SK-MEL-5 (cell line): ENCODE results near the gene KIF20B. TPM values are rescaled to one million over a fixed set of nuclear protein-coding genes. Genes with fewer than 3 reads are reported as not detected.
A peak's percentile ranks its signal among the peaks of the same experiment; 100 is the strongest.

Experiments
- DNase-seq: peaks from one replicate; pipeline ENCODE4 v3.0.0-alpha.2; 2016; ENCODE audit warnings: low read depth, low spot score
- in situ Hi-C: cut with HindIII; loops from 2 replicates; pipeline ENCODE4 v1.10.0; 2016; ENCODE audit warnings: low sequenced_read_pairs, high pct_unique_total_duplicates, low pct_unique_long_range_greater_than_20kb
- total RNA-seq: library from RNA; depleted of rRNA; stranded (reverse); fragments of >200 nt; shearing (Covaris generic); gene quantifications from 2 replicates; pipeline ENCODE4 v1.2.3, GENCODE V29; 2014

KIF20B gene
- total RNA-seq, 1 experiment from 2014 or later = 10.5 TPM

GRCh38 chr10:89670926-89671325 is 30.5 kb upstream of the KIF20B start:
- no peak for DNase-seq
- in situ Hi-C loops = no loop called here

DNA sequence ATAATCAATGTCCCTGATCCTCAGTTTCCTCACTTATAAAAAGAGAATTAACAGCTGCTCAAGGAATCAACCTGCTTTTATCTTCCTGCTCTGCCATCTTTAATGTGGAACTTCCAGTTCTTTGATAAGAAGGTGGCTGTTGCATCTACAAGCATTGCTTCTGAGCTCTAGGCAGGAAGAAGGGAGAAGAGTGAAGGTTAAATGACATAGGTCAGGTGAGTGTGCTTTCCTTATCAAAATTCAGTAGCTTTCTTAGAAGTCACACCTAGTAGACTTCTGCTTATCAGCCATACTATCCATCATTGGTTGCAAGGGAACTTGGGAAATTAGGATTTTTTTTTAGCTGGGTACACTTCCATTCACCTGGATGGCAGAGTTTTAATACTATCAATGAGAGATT is 24.0 kb upstream of the KIF20B start:
- in situ Hi-C loops = no loop called here
- DNase-seq = no peak

GRCh38 chr10:89679986-89680385 is 21.4 kb upstream of the KIF20B start:
- DNase-seq = no peak
- in situ Hi-C loops = no loop called here

DNA sequence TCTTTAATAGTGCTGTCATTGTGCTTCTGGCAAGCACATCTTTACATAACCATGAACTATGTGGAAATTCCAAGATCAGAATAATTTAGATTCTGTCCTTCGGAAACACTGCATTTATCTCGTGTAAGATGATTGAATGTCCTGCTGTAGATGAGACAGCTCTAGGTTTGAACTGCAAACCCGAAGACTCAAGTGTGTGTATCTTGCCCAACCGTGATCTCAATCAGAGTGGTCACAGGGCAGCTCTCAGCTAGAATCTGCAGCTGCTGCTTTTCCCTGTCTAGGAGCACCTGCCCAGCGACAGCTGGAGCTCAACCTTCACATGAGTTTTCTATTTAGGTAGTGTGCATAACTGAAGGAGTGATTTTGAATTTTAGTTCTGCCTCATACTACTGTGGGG is 17.5 kb upstream of the KIF20B start:
- in situ Hi-C loops = no loop called here
- no peak for DNase-seq

DNA sequence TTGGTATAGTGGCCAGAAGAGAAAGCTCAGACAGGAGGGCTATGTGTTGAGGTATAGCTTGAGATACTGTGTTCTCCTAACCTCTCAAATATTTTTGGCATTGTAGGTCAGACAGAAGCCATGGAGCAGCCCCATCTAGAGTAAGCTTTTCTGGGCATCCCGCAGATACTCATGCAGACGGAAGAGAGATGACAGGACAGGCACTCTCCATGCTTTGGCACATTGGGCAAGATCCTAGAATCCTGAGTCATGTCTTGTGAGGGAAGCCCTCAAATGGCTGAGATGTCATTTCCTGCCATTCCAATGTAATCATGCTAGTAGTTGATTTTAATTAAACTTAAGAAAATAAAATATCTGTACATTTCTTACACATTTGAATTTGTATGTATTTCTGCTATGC is 16.8 kb upstream of the KIF20B start:
- in situ Hi-C loops = no loop called here
- DNase-seq = no peak

GRCh38 chr10:89685936-89686335 is 15.5 kb upstream of the KIF20B start:
- in situ Hi-C loops = no loop called here
- DNase-seq = no peak

- no peak for DNase-seq
- in situ Hi-C loops = no loop called here
These were observed 11.4 kb upstream of the KIF20B start for GRCh38 chr10:89690027-89690426.

DNA sequence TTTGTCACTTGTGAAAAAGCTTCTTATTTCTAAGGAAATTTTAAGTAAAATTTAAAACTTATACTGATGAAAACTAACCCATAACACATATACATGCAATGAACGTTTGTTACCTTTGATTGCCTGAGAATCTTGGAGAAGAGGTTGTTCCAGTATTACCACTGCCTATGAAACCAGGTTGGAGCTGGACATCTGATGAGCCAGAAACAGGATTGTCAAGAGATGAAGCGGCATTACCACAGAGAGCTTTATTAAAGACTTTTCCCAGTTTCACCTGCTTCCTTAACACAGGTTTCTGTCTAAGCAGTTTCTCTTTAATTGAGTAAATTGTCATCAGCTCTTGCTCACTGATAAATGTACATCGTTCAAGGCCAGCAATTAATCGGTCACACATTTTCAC is 9.0 kb upstream of the KIF20B start:
- in situ Hi-C loops = no loop called here
- no peak for DNase-seq

DNA sequence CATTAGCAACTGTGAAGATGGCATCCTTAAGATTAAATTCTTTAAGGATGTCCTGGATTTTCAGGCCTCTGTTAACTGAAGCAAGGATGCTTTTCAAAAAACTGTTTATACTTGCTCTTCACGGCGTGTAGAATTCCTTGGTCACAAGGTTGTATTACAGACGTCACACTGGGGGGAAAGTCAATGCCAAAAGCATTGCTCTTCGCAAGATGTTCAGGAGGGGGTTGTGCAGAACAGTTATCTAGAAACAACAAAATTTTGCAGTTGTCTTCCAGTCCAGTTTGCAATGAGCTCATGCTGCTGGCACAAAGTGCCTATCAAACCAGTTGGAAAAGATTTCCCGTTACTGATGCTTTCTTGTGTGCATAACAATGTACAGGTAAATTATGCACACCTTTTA is 8.2 kb upstream of the KIF20B start:
- in situ Hi-C loops = no loop called here
- DNase-seq = no peak

DNA sequence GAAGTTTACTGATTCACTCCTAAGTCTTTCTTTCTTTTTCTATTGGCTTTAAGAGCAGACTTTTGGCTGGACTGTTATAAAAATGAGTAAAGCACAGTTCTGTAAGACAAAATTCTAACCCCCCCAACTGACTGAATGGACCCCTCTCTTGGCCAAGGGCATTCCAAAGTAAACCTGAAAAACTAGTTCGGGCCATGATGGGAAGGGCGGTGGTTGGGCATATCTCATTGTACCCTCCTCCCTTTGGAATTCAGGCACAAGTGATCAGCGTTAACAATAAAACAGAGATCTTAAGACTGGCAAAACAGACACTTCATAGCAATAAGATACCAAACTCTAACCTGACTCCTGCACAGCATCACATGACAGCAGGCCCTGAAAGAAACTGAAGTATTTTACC is 6.1 kb upstream of the KIF20B start:
- in situ Hi-C loops = no loop called here
- DNase-seq = no peak

DNA sequence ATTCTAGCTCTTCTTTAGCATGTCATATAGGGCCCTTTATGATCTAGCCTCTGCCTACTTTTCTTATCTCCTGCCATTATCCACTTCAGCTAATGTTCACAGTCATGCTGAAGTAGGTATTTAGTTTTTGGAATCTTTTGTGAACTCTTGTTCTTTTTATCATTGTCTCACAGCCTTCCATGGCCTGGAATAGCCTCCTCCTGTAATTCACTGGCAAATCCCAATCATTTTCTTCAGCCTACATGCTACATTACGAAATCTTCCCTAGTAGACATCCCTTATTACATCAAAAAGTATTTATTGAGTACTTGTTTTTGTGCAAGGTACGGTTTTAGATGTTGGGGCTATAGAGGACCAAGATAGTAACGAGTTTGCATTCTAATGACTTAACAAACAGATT is 3.4 kb upstream of the KIF20B start:
- in situ Hi-C loops = no loop called here
- DNase-seq = no peak

DNA sequence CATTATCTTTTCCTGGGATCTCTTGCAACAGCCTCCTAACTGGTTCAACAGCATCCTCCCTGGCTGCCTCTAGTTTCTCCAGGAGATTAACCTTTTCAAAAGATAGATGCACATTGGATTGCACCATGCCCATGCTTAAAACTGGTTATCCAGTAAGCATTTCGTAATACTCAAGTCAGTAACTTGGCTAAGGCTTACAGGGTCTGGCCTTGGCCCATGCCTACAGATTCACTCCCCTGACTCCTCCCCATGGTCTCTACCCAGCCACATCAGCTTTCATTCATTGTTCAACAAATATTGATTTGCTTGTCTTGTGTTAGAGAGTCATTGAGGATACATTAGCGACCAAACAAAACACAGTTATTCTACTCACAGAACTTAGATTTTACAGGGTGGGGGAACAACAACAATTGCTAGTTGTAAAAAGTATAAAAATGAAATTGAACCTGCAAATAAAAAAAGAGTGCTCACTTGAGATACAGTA is 1.8 kb upstream of the KIF20B start:
- no peak for DNase-seq
- in situ Hi-C loops = no loop called here

- no peak for DNase-seq
- in situ Hi-C loops = no loop called here
These were observed 508 bp upstream of the KIF20B start for GRCh38 chr10:89700923-89701241.

DNA sequence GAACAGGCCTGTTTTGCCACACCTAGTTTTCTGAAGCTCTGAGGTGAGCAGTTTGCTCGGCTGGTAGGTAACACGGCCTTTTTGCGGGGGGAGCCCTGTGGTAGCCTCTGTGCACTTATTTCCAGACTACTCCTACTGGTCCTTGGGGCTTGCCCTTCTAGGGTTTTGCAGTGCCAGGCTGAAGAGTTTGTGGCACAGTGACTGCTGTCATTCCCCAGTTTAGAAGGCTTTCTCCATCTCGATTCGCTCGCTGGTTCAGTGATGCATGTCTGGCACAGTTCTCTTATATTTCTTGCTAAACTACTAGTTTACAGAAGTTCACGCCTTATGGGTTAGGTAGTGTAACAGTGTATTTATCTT is 711 bp downstream of the KIF20B start:
- in situ Hi-C loops = no loop called here
- no peak for DNase-seq

- no peak for DNase-seq
- in situ Hi-C loops = no loop called here
These were observed 4.1 kb downstream of the KIF20B start for GRCh38 chr10:89705466-89705865.

GRCh38 chr10:89706011-89706410 is 4.6 kb downstream of the KIF20B start:
- DNase-seq = peak; percentile 3

GRCh38 chr10:89707372-89707771 is 6.0 kb downstream of the KIF20B start:
- in situ Hi-C loops = no loop called here
- no peak for DNase-seq

More at GRCh38 chr10:89706011-89706410, 4.6 kb downstream of the KIF20B start:
- in situ Hi-C loops = no loop called here

GRCh38 chr10:89710753-89711152 is 9.4 kb downstream of the KIF20B start:
- peak; percentile 42 for DNase-seq
- in situ Hi-C loops = no loop called here

DNA sequence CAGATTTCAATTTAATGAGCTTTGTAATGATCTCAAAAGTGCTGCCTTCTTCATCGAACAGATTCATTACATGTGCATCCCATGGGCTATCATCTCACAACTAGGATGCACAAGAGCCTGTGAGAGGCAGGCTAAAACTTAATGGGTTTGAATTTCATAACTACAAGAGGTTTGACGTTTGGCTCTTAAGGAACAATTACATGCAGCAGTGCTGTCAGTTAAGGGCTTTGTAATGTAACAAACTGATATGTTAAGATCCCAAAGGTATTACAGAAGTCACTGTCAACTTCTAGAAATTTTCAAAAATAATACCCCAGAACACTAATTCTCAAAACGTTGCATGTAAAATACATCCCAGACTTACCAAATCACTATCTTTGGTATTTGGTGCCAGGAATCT is 33.2 kb downstream of the KIF20B start:
- no peak for DNase-seq
- in situ Hi-C loops = no loop called here

- in situ Hi-C loops = no loop called here
These were observed 37.3 kb downstream of the KIF20B start for GRCh38 chr10:89738551-89739209.

More at GRCh38 chr10:89738551-89739209, 37.3 kb downstream of the KIF20B start:
- no peak for DNase-seq
